ENCODE data around the gene SH3D21. TPM values are rescaled to one million over a fixed set of nuclear protein-coding genes. Genes with fewer than 3 reads are reported as not detected.
A peak's percentile ranks its signal among the peaks of the same experiment; 100 is the strongest.

Gene SH3D21
- total RNA-seq, 4 donors from 2014 or later, result 10.7 to 25.1 (median 16.9) TPM

DNA sequence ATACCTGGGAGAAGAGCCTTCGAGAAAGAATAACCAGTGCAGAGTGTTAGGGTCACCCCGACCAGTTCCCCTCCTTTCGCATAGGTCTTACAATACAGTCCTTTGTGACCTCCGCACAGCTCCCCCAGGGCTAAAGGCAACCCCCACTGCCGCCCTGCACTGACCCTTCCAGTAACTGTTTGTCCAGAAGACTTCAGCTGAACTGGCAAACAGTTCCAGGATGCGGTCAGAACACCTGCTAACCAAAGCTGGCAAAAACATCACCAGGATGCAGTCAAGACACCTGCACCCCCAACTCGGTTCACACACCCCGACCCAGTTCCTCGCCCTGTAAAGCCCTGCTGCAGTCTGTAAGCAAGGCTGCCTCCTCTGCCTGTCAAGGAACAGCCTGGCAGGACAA is 23.6 kb downstream of the SH3D21 start:
- intact Hi-C loops (cut with DNase I), result no loop called here
- Histone ChIP-seq H3K27me3 (no peaks in the 10 kb centered on the region), H3K4me1 (peaks cover 0 to 4% of the 10 kb centered on the region in 2 donors), H3K27ac (no peak overlapping the region), H3K9me3 (no peaks in the 10 kb centered on the region), H3K4me3 (replicated peaks in 1 of 3) (no peak overlapping the region), H3K36me3 (no peaks in the 10 kb centered on the region)
- no peak for DNase-seq
- 85% methylated on average over 9 of the region's 9 CpGs for whole genome bisulfite sequencing, 2 donors
- no peak for TF ChIP-seq POLR2A (IDR thresholded peaks at IDR 0.05)
- no peak for TF ChIP-seq CTCF (IDR thresholded peaks at IDR 0.05)

- H3K4me1 ChIP-seq, result peaks cover 0 to 4% of the 10 kb centered on the region in 2 donors
- no peak for DNase-seq
- H3K27ac ChIP-seq, result no peak overlapping the region
- H3K27me3 ChIP-seq, result no peaks in the 10 kb centered on the region
- intact Hi-C loops (cut with DNase I), result no loop called here
- TF ChIP-seq POLR2A (IDR thresholded peaks at IDR 0.05) (no peak), CTCF (IDR thresholded peaks at IDR 0.05) (no peak)
- WGBS, 2 donors, result 90 to 91% methylated on average over 15 of the region's 15 CpGs
- no peaks in the 10 kb centered on the region for H3K36me3 ChIP-seq
- H3K4me3 ChIP-seq (replicated peaks in 1 of 3), result no peak overlapping the region
- H3K9me3 ChIP-seq, result no peaks in the 10 kb centered on the region
These were observed 24.8 kb downstream of the SH3D21 start for GRCh38 chr1:36330940-36331339.

- Histone ChIP-seq H3K36me3 (peaks cover 13 to 17% of the 10 kb centered on the region in 2 donors), H3K27me3 (no peaks in the 10 kb centered on the region), H3K27ac (no peak overlapping the region), H3K4me3 (replicated peaks in 1 of 3) (no peak overlapping the region), H3K4me1 (peaks cover 5 to 20% of the 10 kb centered on the region in 2 donors), H3K9me3 (no peaks in the 10 kb centered on the region)
- intact Hi-C loops (cut with DNase I), result no loop called here
- WGBS, 2 donors, result 81 to 83% methylated on average over 6 of the region's 6 CpGs
- DNase-seq, result no peak
- no peak for TF ChIP-seq POLR2A (IDR thresholded peaks at IDR 0.05)
- no peak for TF ChIP-seq CTCF (IDR thresholded peaks at IDR 0.05)
These were observed 31.7 kb downstream of the SH3D21 start for GRCh38 chr1:36337830-36338229.

DNA sequence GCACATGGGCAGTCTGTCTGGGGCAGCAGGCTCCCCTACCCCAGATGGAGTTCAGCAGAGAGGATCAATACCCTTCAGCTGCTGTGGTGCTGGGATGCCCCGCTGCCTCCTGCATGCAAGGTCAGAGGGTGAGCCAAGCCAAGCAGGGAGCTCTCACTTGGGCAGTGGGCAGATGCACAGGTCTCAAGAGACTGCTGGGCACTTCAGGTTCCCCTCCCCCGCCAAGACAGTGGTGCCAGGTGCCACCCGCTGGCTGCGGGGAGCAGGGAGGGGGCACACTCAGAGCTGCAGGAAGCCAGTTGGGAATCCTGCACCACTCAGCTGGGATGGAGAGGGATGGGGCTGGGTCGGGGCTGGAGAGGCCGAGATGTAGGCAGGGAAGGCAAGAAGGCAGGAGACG is 33.0 kb downstream of the SH3D21 start:
- Histone ChIP-seq H3K27me3 (no peaks in the 10 kb centered on the region), H3K27ac (peak overlapping the region; percentile 40 to 50 (median 42)), H3K4me3 (replicated peaks in 1 of 3) (no peak overlapping the region), H3K9me3 (no peaks in the 10 kb centered on the region), H3K36me3 (peaks cover 17% of the 10 kb centered on the region in 2 donors), H3K4me1 (peaks cover 5 to 27% of the 10 kb centered on the region in 2 donors)
- intact Hi-C loops (cut with DNase I), result no loop called here
- TF ChIP-seq CTCF (IDR thresholded peaks at IDR 0.05) (no peak), POLR2A (IDR thresholded peaks at IDR 0.05) (no peak)
- 47 to 49% methylated on average over 6 to 7 of the region's 7 CpGs for WGBS, 2 donors
- peak; percentile 76 to 80 for DNase-seq

DNA sequence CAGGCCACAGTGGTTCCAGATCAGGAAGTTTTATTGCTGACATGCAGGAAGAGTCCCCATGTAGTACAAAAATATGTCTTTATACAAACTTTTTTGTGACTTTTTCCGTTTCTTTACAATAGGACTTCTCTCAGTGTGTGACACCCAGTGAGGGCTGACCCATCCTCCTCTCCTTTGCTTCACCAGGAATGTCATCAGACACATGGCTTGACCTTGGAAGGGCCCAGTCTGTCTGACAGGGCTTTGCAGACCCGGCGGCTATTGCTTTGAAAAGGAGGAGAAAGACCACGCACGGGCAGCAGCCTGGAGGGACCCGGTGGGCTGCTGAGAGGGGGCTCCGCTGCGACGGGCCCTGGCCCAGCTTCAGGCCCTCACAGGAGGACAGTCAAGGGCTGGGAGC is 33.4 kb downstream of the SH3D21 start:
- intact Hi-C loops (cut with DNase I), result no loop called here
- TF ChIP-seq POLR2A (IDR thresholded peaks at IDR 0.05) (no peak), CTCF (IDR thresholded peaks at IDR 0.05) (no peak)
- peaks cover 5 to 27% of the 10 kb centered on the region in 2 donors for H3K4me1 ChIP-seq
- peak overlapping the region in 2 of 3 donors; percentile 0 to 50 for H3K27ac ChIP-seq
- H3K9me3 ChIP-seq, result no peaks in the 10 kb centered on the region
- no peak for DNase-seq
- H3K4me3 ChIP-seq (replicated peaks in 1 of 3), result no peak overlapping the region
- H3K36me3 ChIP-seq, result peaks cover 17 to 21% of the 10 kb centered on the region in 2 donors
- no peaks in the 10 kb centered on the region for H3K27me3 ChIP-seq
- 75 to 95% methylated on average over 9 of the region's 9 CpGs for WGBS, 2 donors

Data from thyroid gland (tissue), 4 donors.